Stimulated activated CD4-positive, alpha-beta T cell treated with anti-CD3 and anti-CD28 coated beads, Interleukin-15, amount 100 ng/mL, for 24 hours (primary cell): Measurements from ENCODE around the gene HSDL1.
A peak's percentile ranks its signal among the peaks of the same experiment; 100 is the strongest.

Experiments used
- DNase-seq: peaks from one replicate; pipeline ENCODE4 v3.0.0-alpha.2; 2020

The HSDL1 gene

GRCh38 chr16:84144859-84145639 is at the start of gene HSDL1, which contains the start of gene DNAAF1:
Gene HSDL1, minus strand, starts transcription at chr16:84145177. Its CDS starts 13,856 bp downstream, at chr16:84131321.
Gene DNAAF1, plus strand, starts transcription at chr16:84145308. Its CDS starts 133 bp downstream, at chr16:84145441.
- DNase-seq: peak; percentile 93

GRCh38 chr16:84194018-84194417 is 49.0 kb upstream of the HSDL1 start:
- DNase-seq: no peak

GRCh38 chr16:84193480-84193879 is 48.5 kb upstream of the HSDL1 start:
- DNase-seq: no peak

GRCh38 chr16:84191466-84191865 is 46.5 kb upstream of the HSDL1 start:
- no peak for DNase-seq

GRCh38 chr16:84190731-84191388 is 45.9 kb upstream of the HSDL1 start, which contains the start of gene ADAD2:
Gene ADAD2, plus strand, starts transcription at chr16:84191157. Its CDS starts 74 bp downstream, at chr16:84191231.
- DNase-seq: no peak

GRCh38 chr16:84186685-84187437 is 41.9 kb upstream of the HSDL1 start, which contains the start of gene TAF1C:
Gene TAF1C, minus strand, starts transcription at chr16:84187057. Its CDS starts 2,069 bp downstream, at chr16:84184988.
- DNase-seq: peak; percentile 92

- DNase-seq: no peak
These were observed 39.8 kb upstream of the HSDL1 start for GRCh38 chr16:84184775-84185174.

- DNase-seq: no peak
These were observed 39.1 kb upstream of the HSDL1 start for GRCh38 chr16:84183911-84184591.

- DNase-seq: no peak
These were observed 38.5 kb upstream of the HSDL1 start for GRCh38 chr16:84183572-84183875.

GRCh38 chr16:84182680-84183571 is 37.9 kb upstream of the HSDL1 start:
- DNase-seq: no peak

GRCh38 chr16:84182104-84182503 is 37.1 kb upstream of the HSDL1 start:
- DNase-seq: no peak

GRCh38 chr16:84181144-84181915 is 36.4 kb upstream of the HSDL1 start:
- no peak for DNase-seq

GRCh38 chr16:84180519-84181140 is 35.7 kb upstream of the HSDL1 start:
- no peak for DNase-seq

GRCh38 chr16:84179612-84180320 is 34.8 kb upstream of the HSDL1 start:
- DNase-seq: no peak

- no peak for DNase-seq
These were observed 34.1 kb upstream of the HSDL1 start for GRCh38 chr16:84178892-84179611.

GRCh38 chr16:84178146-84178765 is 33.3 kb upstream of the HSDL1 start:
- no peak for DNase-seq

- peak; percentile 27 for DNase-seq
These were observed 32.7 kb upstream of the HSDL1 start for GRCh38 chr16:84177741-84178073.

GRCh38 chr16:84176192-84177053 is 31.4 kb upstream of the HSDL1 start:
- no peak for DNase-seq
